K562 (cell line): Measurements from ENCODE around the gene DZIP3. TPM values are rescaled to one million over a fixed set of nuclear protein-coding genes. Genes with fewer than 3 reads are reported as not detected.

ENCODE experiments used
- ATAC-seq: fragments of 200-7000 bp; cut with Tn5 transposase; 3 replicates; pipeline ENCODE4 v1.9.1; 2020; ENCODE audit warnings: moderate library complexity
- BruUV-seq: library from RNA; stranded (reverse); fragments of 400-500 nt; replicated peaks from 2 replicates; lab custom pipeline; 2021; lab: Mats Ljungman, UMichigan
- CTCF ChIA-PET: fragments of 300-600 bp; formaldehyde crosslinking; extraction: SDS; loops from one replicate; lab custom pipeline; 2021; ENCODE audit warnings: low intra/inter-chr PET ratio; lab: Yijun Ruan, JAX
- POLR2A ChIA-PET: fragments of 300-600, 350-650 bp; sonication (Branson Sonifier 250); formaldehyde crosslinking; extraction: SDS; loops from one replicate; lab custom pipeline; 2021; ENCODE audit warnings: antibody characterized with exemption, inconsistent platforms; lab: Yijun Ruan, JAX
- DNase-seq, 4 experiments: peaks; one replicate each; pipeline versions ENCODE4 v3.0.0 to v3.0.0-alpha.2; 2011 to 2018; ENCODE audit warnings: low spot score in 3 of 4, mixed read lengths in 3 of 4; ENCODE audit errors: extremely low read depth in 1 of 4
- FAIRE-seq: peaks from 2 replicates; lab custom pipeline; 2011; peaks lifted over from hg19 to GRCh38; lab: Jason Lieb, UNC
- H2AFZ ChIP-seq: 2 replicates; pipeline ENCODE4 v1.6.0; 2011; ENCODE audit warnings: low read depth, low read length, control low read depth, inconsistent platforms
- H3K27ac ChIP-seq: fragments of 200-600 bp; 3 replicates; pipeline ENCODE4 v1.8.0; 2011; ENCODE audit warnings: low read depth, mild to moderate bottlenecking, control low read depth, inconsistent platforms, low read length, moderate library complexity, mixed read lengths; ENCODE audit errors: extremely low read depth
- H3K27me3 ChIP-seq, 2 experiments: fragments of 300-600 bp in 1 of 2; 2 replicates in 1 of 2; 3 replicates in 1 of 2; pipeline versions ENCODE4 v1.6.0 to v1.8.0; 2011; ENCODE audit warnings: inconsistent platforms in 2 of 2, low read length in 2 of 2, mild to moderate bottlenecking in 1 of 2, mixed read lengths in 1 of 2, moderate library complexity in 1 of 2; ENCODE audit not compliant: control insufficient read depth in 2 of 2, insufficient read depth in 2 of 2
- H3K36me3 ChIP-seq: fragments of 300-600 bp; 3 replicates; pipeline ENCODE4 v1.8.0; 2011; ENCODE audit warnings: mild to moderate bottlenecking, low read length, inconsistent platforms; ENCODE audit not compliant: control insufficient read depth, insufficient read depth
- H3K4me1 ChIP-seq, 2 experiments: fragments of 200-600 bp in 1 of 2; replicated peaks in 1 of 2; 2 replicates in 1 of 2; 3 replicates in 1 of 2; pipeline versions ENCODE4 v1.5.1 to v1.8.0; 2011; ENCODE audit warnings: inconsistent platforms in 2 of 2, low read length in 2 of 2, mild to moderate bottlenecking in 1 of 2, mixed read lengths in 1 of 2, moderate library complexity in 1 of 2; ENCODE audit not compliant: control insufficient read depth in 2 of 2, insufficient read depth in 2 of 2
- H3K4me2 ChIP-seq: 2 replicates; pipeline ENCODE4 v1.6.1; 2011; ENCODE audit warnings: low read length, control low read depth, inconsistent platforms, mixed read lengths; ENCODE audit not compliant: insufficient read depth
- H3K4me3 ChIP-seq: fragments of 200-600 bp; sonication (generic), shearing (Covaris generic); 2 replicates; pipeline ENCODE4 v1.5.1; 2016; ENCODE audit warnings: control low read depth, inconsistent platforms
- H3K79me2 ChIP-seq: fragments of 200-600 bp; 3 replicates; pipeline ENCODE4 v1.8.0; 2011; ENCODE audit warnings: low read length, inconsistent platforms; ENCODE audit not compliant: control insufficient read depth, insufficient read depth
- H3K9ac ChIP-seq, 2 experiments: 2 replicates each; pipeline versions ENCODE4 v1.6.0 to v1.6.1; 2011; ENCODE audit warnings: low read depth in 2 of 2, low read length in 2 of 2, control low read depth in 1 of 2, inconsistent platforms in 1 of 2, mild to moderate bottlenecking in 1 of 2, mixed read lengths in 1 of 2; ENCODE audit not compliant: insufficient read depth in 1 of 2
- H3K9me1 ChIP-seq: one replicate; pipeline ENCODE4 v1.6.0; 2011; ENCODE audit warnings: inconsistent platforms, mild to moderate bottlenecking, low read length, moderate library complexity; ENCODE audit not compliant: control insufficient read depth, insufficient read depth
- H3K9me3 ChIP-seq: replicated peaks from 2 replicates; pipeline ENCODE4 v1.5.1; 2011; ENCODE audit warnings: low read depth, low read length, inconsistent platforms; ENCODE audit not compliant: control insufficient read depth, insufficient read depth
- H4K20me1 ChIP-seq: replicated peaks from 2 replicates; pipeline ENCODE4 v1.6.1; 2011; ENCODE audit warnings: low read length, inconsistent platforms, mixed read lengths; ENCODE audit not compliant: control insufficient read depth, insufficient read depth
- BRCA1 ChIP-seq, 2 experiments: fragments of 450-650 bp in 1 of 2; sonication (generic) in 1 of 2; formaldehyde crosslinking in 1 of 2; IDR thresholded peaks; 2 replicates each; pipeline versions ENCODE4 v1.5.0 to v1.6.1; 2017 to 2020; ENCODE audit warnings: mild to moderate bottlenecking in 1 of 2, missing genetic modification reagents in 1 of 2
- HIVEP1 ChIP-seq: fragments of 250-450 bp; sonication (Bioruptor Pico); IDR thresholded peaks from 2 replicates; pipeline ENCODE4 v1.4.0; 2020; ENCODE audit warnings: mild to moderate bottlenecking
- LEF1 ChIP-seq: fragments of 450-650 bp; IDR thresholded peaks from 2 replicates; pipeline ENCODE4 v1.6.1; 2016; ENCODE audit warnings: mild to moderate bottlenecking
- SAP30 ChIP-seq: fragments of 200-600 bp; sonication (generic); IDR thresholded peaks from 2 replicates; pipeline ENCODE4 v1.6.1; 2012; ENCODE audit warnings: borderline replicate concordance, low read depth, mild to moderate bottlenecking, moderate library complexity, low read length, control low read depth, inconsistent platforms; ENCODE audit not compliant: insufficient read depth, poor library complexity, severe bottlenecking
- SMARCA4 ChIP-seq: fragments of 450-650 bp; IDR thresholded peaks from 2 replicates; pipeline ENCODE4 v1.6.1; 2016
- SMC3 ChIP-seq: conservative IDR thresholded peaks from 2 replicates; pipeline ENCODE4 v1.6.1; 2011; ENCODE audit warnings: low read depth, low read length, improper control_type of control experiment; ENCODE audit not compliant: insufficient read depth
- TEAD4 ChIP-seq, 2 experiments: sonication (generic) in 1 of 2; formaldehyde crosslinking in 1 of 2; IDR thresholded peaks; 2 replicates each; pipeline versions ENCODE4 v1.6.1 to v1.8.0; 2012 to 2022; ENCODE audit warnings: borderline replicate concordance in 1 of 2, inconsistent platforms in 1 of 2, low read length in 1 of 2, mild to moderate bottlenecking in 1 of 2, missing genetic modification reagents in 1 of 2
- TSC22D4 ChIP-seq: fragments of 450-650 bp; IDR thresholded peaks from 2 replicates; pipeline ENCODE4 v1.6.1; 2016; ENCODE audit warnings: missing genetic modification characterization, missing biosample characterization, control low read depth
- ZBED1 ChIP-seq: IDR thresholded peaks from 2 replicates; pipeline ENCODE4 v1.6.1; 2014
- ZFP1 ChIP-seq: fragments of 450-650 bp; formaldehyde crosslinking; IDR thresholded peaks from 2 replicates; pipeline ENCODE4 v1.4.0; 2020; ENCODE audit warnings: mild to moderate bottlenecking, mixed read lengths
- ZKSCAN8 ChIP-seq: fragments of 200-800 bp; sonication (Bioruptor generic); IDR thresholded peaks from 2 replicates; pipeline ENCODE4 v1.6.1; 2016; ENCODE audit warnings: missing genetic modification characterization, missing compliant biosample characterization
- ZNF212 ChIP-seq: fragments of 450-650 bp; formaldehyde crosslinking; IDR thresholded peaks from 2 replicates; pipeline ENCODE4 v1.4.0; 2020; ENCODE audit warnings: mild to moderate bottlenecking
- ZNF24 ChIP-seq: fragments of 450-650 bp; IDR thresholded peaks from 2 replicates; pipeline ENCODE4 v1.6.1; 2016
- ZNF699 ChIP-seq: fragments of 250-450 bp; sonication (Bioruptor Pico); IDR thresholded peaks from 2 replicates; pipeline ENCODE4 v1.8.0; 2021; ENCODE audit warnings: mild to moderate bottlenecking, moderate library complexity; ENCODE audit not compliant: insufficient replicate concordance
- ZNF785 ChIP-seq: fragments of 250-450 bp; sonication (Bioruptor Pico); IDR thresholded peaks from 2 replicates; pipeline ENCODE4 v1.4.0; 2020; ENCODE audit warnings: mild to moderate bottlenecking
- ZSCAN32 ChIP-seq: fragments of 450-650 bp; formaldehyde crosslinking; IDR thresholded peaks from 2 replicates; pipeline ENCODE4 v1.4.0; 2020; ENCODE audit warnings: mild to moderate bottlenecking, moderate library complexity
- WGBS: fragments of 100-300 bp; shearing (Covaris generic); methylation state at CpG from one replicate; pipeline ENCODE4 v1.1.6; 2016; ENCODE audit warnings: low coverage, mixed read lengths; ENCODE audit not compliant: insufficient coverage; ENCODE audit errors: missing lambda C conversion rate; 5-methylcytosine and 5-hydroxymethylcytosine counted together
- in situ Hi-C: fragments of 300-500 bp; cut with MboI; formaldehyde crosslinking; loops from 4 replicates; pipeline ENCODE4 v1.15.0; 2018; ENCODE audit warnings: inconsistent platforms, mixed read lengths
- intact Hi-C: fragments of 100-400 bp; cut with micrococcal nuclease; formaldehyde crosslinking; loops from 2 replicates; pipeline ENCODE4 v1.14.2; 2022
- polyA plus RNA-seq, 8 experiments: library from polyadenylated mRNA; depleted of rRNA in 4 of 8; stranded (reverse) in 5 of 8; unstranded in 3 of 8; fragments of >200 nt; fragmentation: Nextera tagmentation in 2 of 8; fragmentation: Illumina TruSeq in 1 of 8; extraction: Ambion mirVana in 2 of 8; extraction: Trizol in 1 of 8; gene quantifications; 2 replicates each; pipeline versions ENCODE4 v1.2.1 to v1.2.3, GENCODE V29; 2011 to 2014; ENCODE audit warnings: inconsistent platforms in 1 of 8, missing spikeins in 1 of 8
- total RNA-seq, 7 experiments: library from RNA; depleted of rRNA in 6 of 7; stranded (reverse); fragments of >200 nt in 6 of 7; fragmentation: Illumina TruSeq in 2 of 7; extraction: Trizol in 2 of 7; gene quantifications; 2 replicates each; pipeline versions ENCODE4 v1.2.1 to v1.2.3, GENCODE V29; 2011 to 2021; ENCODE audit warnings: low replicate concordance in 1 of 7
- TF ChIP-seq, protein P1 (sequence below): fragments of 250-450 bp; sonication (Bioruptor Pico); IDR thresholded peaks from 2 replicates; pipeline ENCODE4 v1.5.0; 2021; ENCODE audit warnings: mild to moderate bottlenecking, borderline replicate concordance

Gene DZIP3
- total and polyA plus RNA-seq, 9 of the 15 experiments (the other 6 are each of a cell fraction or from before 2014, with no cell fraction given), result 3.5 to 9.7 (median 5.7) TPM

DNA sequence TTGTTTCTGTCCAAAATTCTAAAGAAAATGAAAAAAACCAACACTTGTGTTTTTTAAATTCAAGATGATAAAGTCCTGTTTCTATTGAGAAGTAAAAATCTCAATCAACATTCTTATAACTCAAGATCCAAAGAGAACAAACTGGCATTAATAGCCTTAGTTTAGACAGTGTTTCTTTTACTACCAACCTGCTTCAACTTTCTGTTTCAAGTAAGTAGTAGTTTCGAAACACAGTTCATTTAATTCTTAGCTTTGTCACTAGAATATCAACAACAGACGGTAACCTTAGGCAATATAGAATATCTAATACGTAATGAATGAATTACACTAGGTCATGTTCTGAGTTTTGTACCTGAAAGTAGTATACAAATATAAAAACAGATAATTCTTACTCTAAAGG lies 24.0 kb upstream of the DZIP3 start:
- POLR2A ChIA-PET, result no interaction called here
- H3K27ac ChIP-seq, result no peak overlapping the region
- TF ChIP-seq SAP30 (no peak), BRCA1 (IDR thresholded peaks at IDR 0.05) (no peak), BRCA1 (CRISPR knock-in tag; IDR thresholded peaks at IDR 0.05) (no peak), ZKSCAN8 (CRISPR knock-in tag) (no peak), ZFP1 (CRISPR knock-in tag) (no peak), HIVEP1 (no peak), ZBED1 (no peak), ZSCAN32 (CRISPR knock-in tag) (no peak), ZNF699 (CRISPR knock-in tag) (no peak), TSC22D4 (no peak), ZNF212 (no peak), ZNF785 (CRISPR knock-in tag) (no peak), SMC3 (no peak), TEAD4 (IDR thresholded peaks at IDR 0.05; ENCODE audit: low read length) (no peak), TEAD4 (CRISPR knock-in tag; IDR thresholded peaks at IDR 0.05; ENCODE audit: borderline replicate concordance) (no peak), SMARCA4 (no peak), ZNF24 (no peak), LEF1 (no peak)
- TF ChIP-seq, protein P1, sequence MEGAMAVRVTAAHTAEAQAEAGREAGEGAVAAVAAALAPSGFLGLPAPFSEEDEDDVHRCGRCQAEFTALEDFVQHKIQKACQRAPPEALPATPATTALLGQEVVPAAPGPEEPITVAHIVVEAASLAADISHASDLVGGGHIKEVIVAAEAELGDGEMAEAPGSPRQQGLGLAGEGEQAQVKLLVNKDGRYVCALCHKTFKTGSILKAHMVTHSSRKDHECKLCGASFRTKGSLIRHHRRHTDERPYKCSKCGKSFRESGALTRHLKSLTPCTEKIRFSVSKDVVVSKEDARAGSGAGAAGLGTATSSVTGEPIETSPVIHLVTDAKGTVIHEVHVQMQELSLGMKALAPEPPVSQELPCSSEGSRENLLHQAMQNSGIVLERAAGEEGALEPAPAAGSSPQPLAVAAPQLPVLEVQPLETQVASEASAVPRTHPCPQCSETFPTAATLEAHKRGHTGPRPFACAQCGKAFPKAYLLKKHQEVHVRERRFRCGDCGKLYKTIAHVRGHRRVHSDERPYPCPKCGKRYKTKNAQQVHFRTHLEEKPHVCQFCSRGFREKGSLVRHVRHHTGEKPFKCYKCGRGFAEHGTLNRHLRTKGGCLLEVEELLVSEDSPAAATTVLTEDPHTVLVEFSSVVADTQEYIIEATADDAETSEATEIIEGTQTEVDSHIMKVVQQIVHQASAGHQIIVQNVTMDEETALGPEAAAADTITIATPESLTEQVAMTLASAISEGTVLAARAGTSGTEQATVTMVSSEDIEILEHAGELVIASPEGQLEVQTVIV (CRISPR knock-in tag), result no peak
- TF ChIP-seq, all 486 proteins: peak for 0
- WGBS, result 98% methylated on average over 3 of the region's 3 CpGs
- no peaks in the 10 kb centered on the region for H3K4me1 ChIP-seq
- H3K9ac ChIP-seq, result no peak overlapping the region
- FAIRE-seq, result no peak
- no peak for DNase-seq
- H3K9me1 ChIP-seq, result no peaks in the 10 kb centered on the region
- no peaks in the 10 kb centered on the region for H3K27me3 ChIP-seq
- no peak for ATAC-seq
- no peak overlapping the region for H2AFZ ChIP-seq
- CTCF ChIA-PET, result no interaction called here
- in situ Hi-C loops (no loop called here), intact Hi-C loops (no loop called here)
- H3K4me2 ChIP-seq, result no peak overlapping the region
- peaks cover 67% of the 10 kb centered on the region; the same call in 2 of the 3 replicates for H3K36me3 ChIP-seq
- no peaks in the 10 kb centered on the region; the same call in 1 of the 2 replicates for H4K20me1 ChIP-seq
- H3K4me3 ChIP-seq, result no peak overlapping the region
- no peaks in the 10 kb centered on the region for H3K9me3 ChIP-seq
- no peaks in the 10 kb centered on the region for H3K79me2 ChIP-seq
- no TSS peak for BruUV-seq
